Kidney (tissue), 14 donors: ENCODE data around the gene MCF2L. TPM values are rescaled to one million over a fixed set of nuclear protein-coding genes. Genes with fewer than 3 reads are reported as not detected.
A peak's percentile ranks its signal among the peaks of the same experiment; 100 is the strongest.

Experiments used
- DNase-seq, 5 donors: peaks; one replicate each; pipeline ENCODE4 v3.0.0-alpha.2; 2013 to 2020
- FAIRE-seq: peaks from 2 replicates; lab custom pipeline; 2012; peaks lifted over from hg19 to GRCh38; lab: Jason Lieb, UNC
- H3K27ac ChIP-seq, 2 donors: one replicate each; pipeline ENCODE4 v1.7.0; 2013; ENCODE audit warnings: low read depth in 2 of 2, low read length in 2 of 2, inconsistent platforms in 1 of 2
- H3K27me3 ChIP-seq: one replicate; pipeline ENCODE4 v1.7.1; 2013; ENCODE audit warnings: low read length, inconsistent platforms; ENCODE audit not compliant: control insufficient read depth, insufficient read depth
- H3K36me3 ChIP-seq, 3 donors: one replicate each; pipeline versions ENCODE4 v1.7.0 to v1.7.1; 2013; ENCODE audit warnings: low read length in 3 of 3, control low read depth in 1 of 3, inconsistent platforms in 1 of 3; ENCODE audit not compliant: insufficient read depth in 3 of 3, control insufficient read depth in 2 of 3
- H3K4me1 ChIP-seq, 3 donors: one replicate each; pipeline versions ENCODE4 v1.7.0 to v1.7.1; 2013; ENCODE audit warnings: low read length in 3 of 3, inconsistent platforms in 1 of 3, low read depth in 1 of 3; ENCODE audit not compliant: control insufficient read depth in 2 of 3, insufficient read depth in 2 of 3
- H3K4me3 ChIP-seq, 3 donors: one replicate each; pipeline versions ENCODE4 v1.7.0 to v1.8.1; 2013; ENCODE audit warnings: low read length in 3 of 3, control low read depth in 1 of 3, inconsistent platforms in 1 of 3
- H3K9ac ChIP-seq, 3 donors: one replicate each; pipeline versions ENCODE4 v1.7.0 to v1.7.1; 2013; ENCODE audit warnings: low read length in 3 of 3, control low read depth in 1 of 3, inconsistent platforms in 1 of 3
- H3K9me3 ChIP-seq, 3 donors: one replicate each; pipeline versions ENCODE4 v1.7.0 to v1.7.1; 2013; ENCODE audit warnings: low read length in 3 of 3, control low read depth in 1 of 3, inconsistent platforms in 1 of 3; ENCODE audit not compliant: control insufficient read depth in 2 of 3, insufficient read depth in 1 of 3
- intact Hi-C: fragments of 100-400 bp; cut with DNase I; formaldehyde crosslinking; loops from one replicate; pipeline ENCODE4 v1.11.1; 2022
- polyA plus RNA-seq: library from polyadenylated mRNA; stranded (reverse); fragments of 350-450 nt; fragmentation: Illumina TruSeq; extraction: RNeasy Lipid Tissue Mini Kit (QIAGEN cat#74804); gene quantifications from one replicate; pipeline ENCODE4 v1.2.3, GENCODE V29; 2014; ENCODE audit warnings: low read depth, low replicate concordance; ENCODE audit not compliant: insufficient read depth
- total RNA-seq: library from RNA; stranded (reverse); fragmentation: NEBNext Ultra II Directional; extraction: Animal tissue kit (Norgen Biotek cat#: 25700); gene quantifications from one replicate; pipeline ENCODE4 v1.2.1, GENCODE V29; 2021
- TF ChIP-seq, protein P1 (sequence below): IDR thresholded peaks from 3 replicates; pipeline ENCODE4 v1.5.1; 2012; ENCODE audit warnings: mild to moderate bottlenecking, moderate library complexity, borderline replicate concordance; ENCODE audit not compliant: insufficient read depth; ENCODE audit errors: extremely low read depth
- donor health status: control.
- donor health status: control.
- donor health status: control.
- donor health status: control.
- donor health status: control.
- donor health status: DM: yes; HTN: yes; CAD: no.
- donor health status: Normal renal cell carcinoma (clear cell type).

Gene MCF2L
- total and polyA plus RNA-seq, 2 donors from 2014 or later, result 12.1 to 61.9 TPM

DNA sequence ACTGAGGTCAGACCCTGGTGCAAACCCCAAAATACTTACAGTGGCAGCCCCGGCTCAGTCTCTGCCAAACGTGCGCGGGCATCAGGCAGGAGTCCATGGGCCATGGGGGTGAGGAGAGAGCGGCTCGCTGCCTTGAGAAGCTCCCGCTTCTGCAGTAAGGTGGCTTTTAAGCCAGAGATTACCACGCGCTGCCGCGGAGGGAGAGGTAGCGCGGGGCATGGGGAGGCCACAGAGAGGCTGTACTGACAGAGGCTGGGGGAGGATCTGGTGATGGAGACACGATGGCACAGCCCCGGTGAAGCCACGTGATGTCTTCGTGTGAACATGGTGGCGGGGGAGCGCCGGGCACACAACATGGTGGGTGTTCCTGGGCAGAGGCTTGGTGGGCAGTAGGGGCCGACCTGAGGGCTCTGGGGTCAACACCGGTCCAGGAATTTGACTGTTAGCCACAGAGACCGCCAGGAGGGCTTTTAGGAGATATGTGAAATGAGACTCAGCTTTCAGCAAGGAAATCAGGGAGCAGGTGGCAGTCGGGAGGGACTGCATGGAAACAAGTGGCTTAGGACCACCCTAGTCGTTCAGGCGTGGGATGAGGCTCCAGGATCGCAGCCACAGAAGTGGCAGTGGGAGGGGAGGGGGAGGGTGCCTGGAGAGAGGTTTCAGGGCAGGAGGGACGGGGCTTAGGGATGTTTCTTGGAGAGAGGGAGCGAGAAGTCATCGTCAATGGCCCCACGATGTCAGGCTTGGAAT is 24.1 kb downstream of the MCF2L start:
- FAIRE-seq, result no peak
- TF ChIP-seq, protein P1, sequence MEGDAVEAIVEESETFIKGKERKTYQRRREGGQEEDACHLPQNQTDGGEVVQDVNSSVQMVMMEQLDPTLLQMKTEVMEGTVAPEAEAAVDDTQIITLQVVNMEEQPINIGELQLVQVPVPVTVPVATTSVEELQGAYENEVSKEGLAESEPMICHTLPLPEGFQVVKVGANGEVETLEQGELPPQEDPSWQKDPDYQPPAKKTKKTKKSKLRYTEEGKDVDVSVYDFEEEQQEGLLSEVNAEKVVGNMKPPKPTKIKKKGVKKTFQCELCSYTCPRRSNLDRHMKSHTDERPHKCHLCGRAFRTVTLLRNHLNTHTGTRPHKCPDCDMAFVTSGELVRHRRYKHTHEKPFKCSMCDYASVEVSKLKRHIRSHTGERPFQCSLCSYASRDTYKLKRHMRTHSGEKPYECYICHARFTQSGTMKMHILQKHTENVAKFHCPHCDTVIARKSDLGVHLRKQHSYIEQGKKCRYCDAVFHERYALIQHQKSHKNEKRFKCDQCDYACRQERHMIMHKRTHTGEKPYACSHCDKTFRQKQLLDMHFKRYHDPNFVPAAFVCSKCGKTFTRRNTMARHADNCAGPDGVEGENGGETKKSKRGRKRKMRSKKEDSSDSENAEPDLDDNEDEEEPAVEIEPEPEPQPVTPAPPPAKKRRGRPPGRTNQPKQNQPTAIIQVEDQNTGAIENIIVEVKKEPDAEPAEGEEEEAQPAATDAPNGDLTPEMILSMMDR, result no peak
- Histone ChIP-seq H3K9ac (no peak overlapping the region), H3K27me3 (no peaks in the 10 kb centered on the region), H3K9me3 (no peaks in the 10 kb centered on the region), H3K4me3 (no peak overlapping the region), H3K36me3 (peaks cover 0 to 4% (median 0%) of the 10 kb centered on the region in 3 donors), H3K27ac (no peak overlapping the region), H3K4me1 (peaks cover 0 to 10% (median 8%) of the 10 kb centered on the region in 3 donors)
- intact Hi-C loops, result no loop called here
- peak in 1 of 5 donors; percentile 42 for DNase-seq

DNA sequence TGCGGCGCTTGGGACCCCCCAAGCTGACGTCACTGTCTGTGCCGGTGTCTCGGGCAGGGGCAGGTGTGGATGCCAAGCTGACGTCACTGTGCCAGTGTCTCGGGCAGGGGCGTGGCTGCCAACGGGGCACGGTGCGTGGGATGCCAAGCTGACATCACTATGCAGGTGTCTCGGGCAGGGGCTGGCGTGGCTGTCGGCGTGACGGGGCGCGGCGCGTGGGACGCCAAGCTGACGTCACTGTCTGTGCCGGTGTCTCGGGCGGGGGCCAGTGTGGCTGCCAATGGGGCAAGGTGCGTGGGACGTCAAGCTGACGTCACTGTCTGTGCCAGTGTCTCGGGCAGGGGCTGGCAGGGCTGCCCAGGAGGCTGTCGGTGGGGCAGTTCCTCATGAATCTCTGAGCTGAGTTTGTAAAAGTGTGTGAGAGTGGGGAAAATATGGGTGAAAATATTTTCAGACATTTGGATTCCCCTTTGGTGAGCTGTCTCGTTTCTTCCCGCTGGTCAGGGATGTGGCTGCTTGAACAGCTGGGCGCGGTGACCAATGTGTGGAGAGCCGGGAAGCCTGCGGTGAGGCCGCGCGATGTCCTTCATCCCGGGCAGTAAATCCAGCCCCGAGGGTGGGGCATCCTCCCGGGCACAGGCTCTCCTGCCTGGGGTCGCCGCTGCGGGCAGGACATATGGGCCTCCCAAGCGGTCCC is 25.2 kb downstream of the MCF2L start:
- Histone ChIP-seq H3K9ac (no peak overlapping the region), H3K36me3 (peaks cover 0 to 4% (median 0%) of the 10 kb centered on the region in 3 donors), H3K4me3 (no peak overlapping the region), H3K4me1 (peaks cover 0 to 10% (median 10%) of the 10 kb centered on the region in 3 donors), H3K27me3 (no peaks in the 10 kb centered on the region), H3K27ac (no peak overlapping the region), H3K9me3 (no peaks in the 10 kb centered on the region)
- TF ChIP-seq, protein P1, result no peak
- intact Hi-C loops, result no loop called here
- FAIRE-seq (no peak), DNase-seq (no peak)

GRCh38 chr13:112994781-112995355 is 25.9 kb downstream of the MCF2L start:
- DNase-seq, result no peak
- no peaks in the 10 kb centered on the region for H3K9me3 ChIP-seq
- no peak overlapping the region for H3K9ac ChIP-seq
- FAIRE-seq, result no peak
- H3K27me3 ChIP-seq, result no peaks in the 10 kb centered on the region
- H3K36me3 ChIP-seq, result peaks cover 0 to 3% (median 0%) of the 10 kb centered on the region in 3 donors
- TF ChIP-seq, protein P1, result no peak
- intact Hi-C loops, result no loop called here
- no peak overlapping the region for H3K4me3 ChIP-seq
- H3K27ac ChIP-seq, result no peak overlapping the region
- H3K4me1 ChIP-seq, result peaks cover 0 to 10% (median 10%) of the 10 kb centered on the region in 3 donors
